NOMO-1 treated with DMSO at 0.1 percent for 48 hours (cell line): ENCODE measurements around the gene PAX8.

Source experiments
- DNase-seq: peaks from one replicate; lab custom pipeline; 2025; ENCODE audit not compliant: unreplicated experiment; lab: John Stamatoyannopoulos, UW

The PAX8 gene

GRCh38 chr2:113209011-113209645 lies 69.6 kb downstream of the PAX8 start:
- DNase-seq, result no peak

DNA sequence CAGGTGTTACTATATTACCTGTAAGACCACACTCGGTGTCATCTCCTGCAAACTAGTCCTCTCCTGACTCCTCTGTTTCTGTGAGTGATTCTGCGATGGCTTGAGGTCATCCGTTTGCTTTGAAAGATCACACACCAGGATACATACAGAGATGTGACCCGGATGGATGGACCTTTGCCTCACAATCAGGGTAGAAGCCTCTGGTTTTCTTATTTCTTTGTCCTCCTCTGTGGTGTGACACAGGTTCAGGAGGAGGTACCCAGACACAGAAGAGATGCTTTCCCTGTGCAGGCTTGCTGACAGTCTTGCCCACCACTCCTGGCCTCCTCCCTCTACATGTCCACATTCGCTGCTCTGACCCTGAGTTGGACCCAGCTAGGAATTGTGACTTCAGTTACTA lies 70.3 kb downstream of the PAX8 start:
- DNase-seq, result no peak

- no peak for DNase-seq
Observed at GRCh38 chr2:113207021-113207420, 71.7 kb downstream of the PAX8 start.

DNA sequence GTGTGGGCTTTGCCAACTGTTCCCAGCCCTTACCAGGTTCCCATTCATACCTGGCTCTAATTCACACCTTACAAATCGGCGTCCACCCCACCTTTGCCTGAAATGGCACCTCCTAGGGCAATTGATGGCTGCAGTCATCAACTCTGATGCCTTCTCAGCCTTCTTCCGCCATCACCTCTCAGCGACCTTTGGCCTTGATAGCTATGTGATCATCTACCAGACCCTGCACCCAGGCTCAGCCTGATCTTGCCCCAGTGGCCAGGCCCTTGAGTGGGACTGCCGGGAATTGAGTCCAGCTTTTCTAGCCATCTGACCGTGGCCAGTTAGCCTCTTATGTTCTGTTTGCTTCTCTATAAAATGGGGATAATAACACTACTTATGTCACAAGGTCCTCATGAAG lies 72.5 kb downstream of the PAX8 start:
- DNase-seq, result no peak

DNA sequence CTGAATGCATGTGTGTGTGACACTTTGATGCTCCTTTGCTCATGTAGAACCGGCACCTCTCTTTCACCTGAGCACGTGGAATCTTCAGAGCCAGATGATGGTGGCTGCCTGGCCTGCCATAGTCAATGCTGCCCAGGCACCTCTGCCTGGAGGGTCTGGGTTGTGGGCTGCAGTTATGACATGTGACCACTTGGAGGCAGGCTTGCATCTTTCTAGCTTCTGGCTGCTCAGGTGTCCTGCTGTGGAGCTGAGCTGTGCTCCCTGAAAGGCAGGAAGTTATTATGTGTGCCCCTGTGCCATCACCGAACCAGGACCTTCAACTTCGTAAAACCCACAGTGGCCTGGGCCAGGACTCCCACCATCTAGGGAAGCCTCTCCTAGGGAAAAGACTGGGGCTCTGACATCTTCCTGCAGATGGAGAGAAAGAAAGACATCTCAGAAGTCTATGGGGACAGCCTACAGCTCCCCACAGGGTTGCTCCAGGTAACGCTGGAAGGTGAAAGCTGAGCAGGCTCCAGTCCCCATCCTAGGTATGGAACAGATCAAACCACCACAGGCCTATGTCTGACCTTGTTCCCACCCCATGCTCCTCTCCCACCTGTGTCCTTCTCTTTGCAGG lies 74.7 kb downstream of the PAX8 start:
- DNase-seq, result peak; percentile 47

GRCh38 chr2:113203217-113203530 lies 75.5 kb downstream of the PAX8 start:
- no peak for DNase-seq

GRCh38 chr2:113202305-113203216 lies 76.2 kb downstream of the PAX8 start:
- DNase-seq, result no peak

DNA sequence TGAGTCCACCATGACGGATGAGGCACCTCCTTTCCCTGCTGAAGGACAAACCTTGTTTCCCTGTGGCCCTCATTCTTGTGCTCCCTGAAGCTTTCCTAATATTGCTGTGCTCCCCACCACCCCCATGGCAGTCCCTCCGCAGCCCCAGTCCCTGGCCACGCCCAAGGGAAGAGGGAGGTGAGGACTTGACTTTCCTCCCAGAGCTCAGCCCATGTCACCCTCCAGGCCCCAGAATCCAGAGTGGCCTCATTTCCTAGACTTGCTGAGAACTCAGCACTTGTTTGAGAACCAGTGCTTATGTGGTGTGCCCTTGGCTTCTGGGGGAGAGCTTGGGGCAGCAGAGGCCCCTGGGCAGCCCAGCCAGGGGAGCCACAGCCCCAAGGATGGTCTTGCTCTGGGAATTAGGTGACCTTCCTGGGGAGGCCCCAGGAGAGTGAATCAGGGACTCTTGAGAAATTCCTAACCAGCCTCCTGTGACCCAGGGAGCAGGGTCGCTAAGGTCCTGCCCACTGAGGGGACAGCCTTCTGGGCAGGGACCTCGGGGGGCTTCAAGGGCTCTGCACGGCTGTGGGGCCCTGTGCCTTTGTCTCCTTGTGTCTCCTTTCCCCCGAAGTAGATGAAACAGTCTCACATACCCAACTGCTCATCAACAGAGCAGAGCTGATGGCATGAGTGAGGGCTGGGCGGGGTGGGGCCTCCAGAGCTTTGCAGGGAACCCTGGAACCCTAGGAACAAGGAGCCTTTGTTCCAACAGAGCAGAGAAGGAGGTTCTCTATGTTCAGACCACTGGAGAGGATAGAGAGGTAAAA lies 77.0 kb downstream of the PAX8 start:
- no peak for DNase-seq

GRCh38 chr2:113200736-113201490 lies 77.8 kb downstream of the PAX8 start:
- DNase-seq, result no peak

DNA sequence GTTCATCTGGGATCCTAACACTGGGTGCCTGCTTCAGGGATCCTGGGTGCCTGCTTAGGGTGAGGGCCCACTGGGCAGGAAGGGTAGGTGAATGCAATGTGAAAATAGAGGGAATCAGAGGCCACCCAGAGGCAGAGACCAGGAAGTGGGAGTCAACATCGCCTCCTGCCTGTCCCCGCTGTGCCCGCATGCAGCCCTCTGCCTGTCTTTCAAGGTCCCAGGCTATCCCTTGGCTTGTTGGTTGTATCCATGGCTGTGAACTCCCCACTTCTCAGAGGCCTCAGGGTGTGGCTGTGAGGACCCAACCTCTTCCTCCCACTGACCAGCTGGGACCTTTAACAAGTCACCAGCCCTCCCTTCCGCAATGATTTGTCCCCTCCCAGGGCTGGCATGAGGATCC lies 78.5 kb downstream of the PAX8 start:
- DNase-seq, result no peak

DNA sequence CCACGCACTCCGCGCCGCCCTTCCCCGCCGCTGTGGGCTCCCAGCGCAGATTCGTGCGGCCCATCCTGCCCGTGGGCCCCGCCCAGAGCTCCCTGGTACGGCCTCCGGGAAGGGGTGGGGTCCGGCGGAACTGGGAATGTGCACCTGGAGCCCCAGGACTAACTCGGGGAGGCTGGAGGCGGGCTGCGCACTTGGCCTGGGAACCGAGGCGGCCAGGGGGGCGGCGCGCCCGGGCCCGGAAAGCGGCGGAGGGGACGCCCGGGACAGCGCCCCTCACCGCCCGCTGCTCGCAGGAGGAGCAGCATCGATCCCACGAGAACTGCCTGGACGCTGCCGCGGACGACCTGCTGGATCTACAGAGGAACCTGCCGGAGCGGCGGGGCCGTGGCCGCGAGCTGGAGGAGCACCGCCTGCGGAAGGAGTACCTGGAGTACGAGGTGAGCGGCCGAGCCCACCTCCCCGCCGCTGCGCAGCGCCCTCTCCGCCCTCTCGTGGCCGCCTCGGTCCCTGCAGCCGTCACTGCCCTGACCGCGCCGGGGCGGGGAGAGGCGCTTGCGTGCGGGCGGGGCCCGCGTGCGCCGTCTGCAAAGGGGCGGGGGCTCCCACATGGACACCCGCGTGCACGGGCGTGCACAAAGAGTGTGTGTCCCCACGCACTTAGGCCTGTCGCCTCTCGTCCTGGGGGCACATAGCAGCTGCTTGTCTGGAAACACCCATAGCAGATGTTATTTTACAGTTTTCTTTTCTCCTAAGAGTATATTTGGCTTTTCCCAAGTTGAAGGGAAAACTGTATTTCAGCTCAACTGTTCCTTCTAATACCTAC lies 79.7 kb downstream of the PAX8 start:
- no peak for DNase-seq

DNA sequence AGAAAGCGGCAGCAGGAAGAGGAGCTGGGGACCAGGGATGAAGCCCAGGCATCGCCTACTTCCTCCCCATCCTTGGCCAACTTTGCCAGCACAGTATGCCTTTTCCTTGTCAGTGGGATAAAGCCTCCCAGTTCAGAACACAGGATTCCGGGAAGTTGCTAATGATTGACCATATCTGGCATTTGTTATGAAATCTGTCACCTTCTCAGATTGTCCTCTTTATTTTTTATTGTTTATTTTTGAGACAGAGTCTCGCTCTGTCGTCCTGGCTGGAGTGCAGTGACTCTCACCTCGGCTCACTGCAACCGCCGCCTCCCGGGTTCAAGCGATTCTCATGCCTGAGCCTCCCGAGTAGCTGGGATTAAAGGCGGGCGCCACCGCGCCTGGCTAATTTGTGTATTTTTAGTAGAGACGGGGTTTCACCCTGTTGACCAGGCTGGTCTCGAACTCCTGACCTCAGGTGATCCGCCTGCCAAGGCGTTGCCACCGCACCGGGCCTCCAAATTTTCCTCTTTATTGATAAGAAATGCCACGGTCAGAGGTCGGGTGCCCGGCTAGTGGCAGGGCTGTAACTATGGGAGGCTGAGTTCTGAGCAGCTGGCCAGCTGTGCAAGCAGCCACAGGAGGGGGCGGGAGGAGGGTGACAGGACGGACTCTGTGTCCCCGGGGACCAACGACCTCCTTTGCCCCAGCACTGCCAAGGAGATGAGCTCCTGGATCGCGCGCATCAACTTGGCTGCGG lies 80.5 kb downstream of the PAX8 start:
- DNase-seq, result no peak

DNA sequence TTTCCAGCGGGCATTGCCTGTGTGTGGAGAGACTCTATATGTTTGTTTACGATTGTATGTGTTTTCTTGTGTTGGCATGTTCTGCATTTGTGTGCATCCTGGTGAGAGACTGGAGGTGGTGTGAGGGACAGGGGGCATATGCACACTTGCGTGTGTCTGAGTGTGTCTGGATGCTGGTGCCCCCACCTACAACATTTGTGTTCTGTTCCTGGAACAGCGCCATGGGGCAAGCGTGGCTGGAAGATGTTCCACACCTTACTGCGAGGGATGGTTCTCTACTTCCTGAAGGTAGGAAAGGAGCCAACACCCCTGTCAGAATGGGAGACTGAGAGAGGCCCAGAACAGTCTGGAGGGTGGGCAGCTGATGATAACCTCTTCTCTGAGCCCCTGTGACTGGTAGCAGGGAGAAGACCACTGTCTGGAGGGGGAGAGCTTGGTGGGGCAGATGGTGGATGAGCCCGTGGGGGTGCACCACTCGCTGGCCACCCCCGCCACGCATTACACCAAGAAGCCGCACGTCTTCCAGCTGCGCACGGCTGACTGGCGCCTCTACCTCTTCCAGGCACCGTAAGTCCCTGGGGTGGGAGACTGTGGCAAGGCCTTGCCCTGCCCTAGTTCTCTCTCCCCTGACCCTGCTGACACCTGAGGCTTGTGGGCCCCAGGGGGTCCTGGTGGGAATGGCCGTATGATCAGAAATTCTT lies 81.2 kb downstream of the PAX8 start:
- no peak for DNase-seq

GRCh38 chr2:113196839-113197238 lies 81.9 kb downstream of the PAX8 start:
- no peak for DNase-seq

GRCh38 chr2:113195923-113196501 lies 82.7 kb downstream of the PAX8 start:
- DNase-seq, result no peak

DNA sequence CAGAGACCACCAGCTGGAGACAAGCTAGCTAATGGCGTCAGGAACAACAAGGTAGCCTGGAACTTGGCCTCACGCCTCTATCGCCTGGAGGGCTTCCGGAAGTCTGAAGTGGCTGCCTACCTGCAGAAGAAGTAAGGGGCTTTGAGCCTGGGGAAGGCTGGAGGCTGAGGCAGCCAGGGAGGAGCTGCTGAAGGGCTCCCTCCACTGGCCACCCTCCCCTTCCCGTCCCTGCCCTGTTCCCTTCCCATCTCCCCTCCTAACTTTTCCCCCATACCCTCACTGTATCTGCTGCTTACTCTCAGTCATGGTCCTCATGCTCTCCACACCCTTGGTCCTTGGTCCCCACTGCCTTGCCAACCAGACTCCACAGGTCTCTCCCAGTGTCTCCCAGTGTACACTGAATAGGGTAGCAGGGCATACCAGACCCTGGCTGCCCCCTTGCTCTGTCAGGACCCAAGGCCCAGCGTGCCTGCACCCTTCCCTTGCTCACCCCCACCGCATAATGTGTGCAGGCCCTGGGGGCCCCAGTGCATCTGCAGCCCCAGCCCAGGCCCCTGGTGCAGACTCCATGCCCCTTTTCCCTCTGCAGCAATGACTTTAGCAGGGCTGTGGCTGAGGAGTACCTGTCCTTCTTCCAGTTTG lies 86.1 kb downstream of the PAX8 start:
- no peak for DNase-seq

DNA sequence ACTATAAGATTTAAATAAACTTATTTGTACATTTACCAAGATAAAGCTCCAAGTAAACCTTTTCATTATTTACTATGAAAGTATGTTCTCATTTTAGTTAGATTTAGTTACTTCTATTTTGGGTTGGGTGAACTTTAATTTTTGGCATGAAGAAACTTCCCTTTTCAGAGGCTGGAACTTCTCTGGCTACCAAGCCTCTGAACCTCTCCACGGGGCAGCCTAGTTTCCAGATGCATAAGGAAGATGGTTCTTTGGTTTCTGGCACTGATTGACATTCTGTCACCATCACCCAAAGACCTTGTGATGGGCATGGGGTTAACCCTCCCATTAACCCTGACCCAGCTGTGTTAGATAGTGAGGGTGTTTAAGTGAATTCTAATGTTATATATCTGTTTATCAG lies 87.8 kb downstream of the PAX8 start:
- peak; percentile 14 for DNase-seq

DNA sequence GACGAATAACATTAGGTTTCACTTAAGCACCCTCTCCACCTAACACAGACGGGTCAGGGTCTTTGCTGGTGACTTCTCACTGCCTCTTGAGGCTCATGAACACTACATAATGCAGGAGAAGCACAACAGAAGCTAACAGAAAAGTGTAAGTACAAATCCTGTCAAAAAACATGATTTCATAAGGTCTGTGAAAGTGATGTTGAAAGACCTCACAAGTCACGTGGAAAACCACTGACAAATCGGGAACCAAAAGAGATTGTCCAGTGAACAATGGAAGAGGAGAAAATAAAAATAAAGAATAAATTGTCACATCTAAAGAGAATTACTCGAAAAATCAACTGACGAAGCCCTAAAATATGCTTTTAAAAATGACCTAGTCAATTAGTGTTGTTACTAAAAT lies 91.0 kb downstream of the PAX8 start:
- peak; percentile 75 for DNase-seq
